ENCODE results near the gene ZAP70.
"Not testable (repeated sequence)": the region's sequence is repeated elsewhere in the genome, so short reads cannot be mapped to it uniquely, and the experiment has no call there.

Gene ZAP70

GRCh38 chr2:97713296-97714083 is at the start of gene ZAP70:
TSS of gene ZAP70 (plus strand) at chr2:97713576. CDS start at chr2:97724037, 10,461 bp downstream.
- FAIRE-seq, result no peak

GRCh38 chr2:97663626-97663961 is 49.8 kb upstream of the ZAP70 start:
- no peak for FAIRE-seq
- DNase-seq (ENCODE audit: low spot score), result no peak

More at GRCh38 chr2:97713296-97714083, at the start of gene ZAP70:
- no peak for DNase-seq (ENCODE audit: low spot score)

GRCh38 chr2:97663962-97664635 is 49.3 kb upstream of the ZAP70 start, which contains the start of gene ACTR1B:
TSS of gene ACTR1B (minus strand) at chr2:97664044. CDS start at chr2:97663890, 154 bp downstream.
- FAIRE-seq, result peak; percentile 90

GRCh38 chr2:97664636-97664970 is 48.8 kb upstream of the ZAP70 start:
- FAIRE-seq, result no peak
- DNase-seq (ENCODE audit: low spot score), result no peak

More at GRCh38 chr2:97663962-97664635, 49.3 kb upstream of the ZAP70 start, which contains the start of gene ACTR1B:
- DNase-seq (ENCODE audit: low spot score), result peak; percentile 99

GRCh38 chr2:97669448-97669847 is 43.9 kb upstream of the ZAP70 start, which contains the start of gene C2orf92:
TSS of gene C2orf92 (plus strand) at chr2:97669713. CDS start at chr2:97669789, 76 bp downstream.
- DNase-seq (ENCODE audit: low spot score) (no peak), FAIRE-seq (no peak)

- FAIRE-seq (no peak), DNase-seq (ENCODE audit: low spot score) (no peak)
Measured at GRCh38 chr2:97670471-97670870, 42.9 kb upstream of the ZAP70 start.

GRCh38 chr2:97671526-97671925 is 41.9 kb upstream of the ZAP70 start:
- DNase-seq (ENCODE audit: low spot score), result no peak
- FAIRE-seq, result no peak

GRCh38 chr2:97672606-97673140 is 40.7 kb upstream of the ZAP70 start:
- DNase-seq (ENCODE audit: low spot score); FAIRE-seq: not testable (repeated sequence)

GRCh38 chr2:97673182-97673914 is 40.0 kb upstream of the ZAP70 start:
- DNase-seq (ENCODE audit: low spot score), result no peak
- FAIRE-seq, result no peak

GRCh38 chr2:97673915-97674283 is 39.5 kb upstream of the ZAP70 start:
- FAIRE-seq (no peak), DNase-seq (ENCODE audit: low spot score) (no peak)

GRCh38 chr2:97675430-97676113 is 37.8 kb upstream of the ZAP70 start:
- FAIRE-seq (no peak), DNase-seq (ENCODE audit: low spot score) (no peak)

GRCh38 chr2:97676620-97677019 is 36.8 kb upstream of the ZAP70 start:
- DNase-seq (ENCODE audit: low spot score) (no peak), FAIRE-seq (no peak)

- FAIRE-seq, result no peak
- no peak for DNase-seq (ENCODE audit: low spot score)
Measured at GRCh38 chr2:97677480-97677879, 35.9 kb upstream of the ZAP70 start.

GRCh38 chr2:97678298-97678697 is 35.1 kb upstream of the ZAP70 start:
- no peak for FAIRE-seq
- DNase-seq (ENCODE audit: low spot score), result no peak

GRCh38 chr2:97687235-97687634 is 26.1 kb upstream of the ZAP70 start:
- not testable (repeated sequence) for DNase-seq (ENCODE audit: low spot score); FAIRE-seq

GRCh38 chr2:97688062-97688827 is 25.1 kb upstream of the ZAP70 start:
- DNase-seq (ENCODE audit: low spot score), result no peak
- peak; percentile 69 for FAIRE-seq

GRCh38 chr2:97691166-97691565 is 22.2 kb upstream of the ZAP70 start:
- DNase-seq (ENCODE audit: low spot score) (no peak), FAIRE-seq (no peak)

GRCh38 chr2:97693476-97693875 is 19.9 kb upstream of the ZAP70 start:
- peak; percentile 64 for DNase-seq (ENCODE audit: low spot score)
- FAIRE-seq, result no peak

GRCh38 chr2:97695744-97696143 is 17.6 kb upstream of the ZAP70 start:
- no peak for FAIRE-seq

More at GRCh38 chr2:97695744-97696143, 17.6 kb upstream of the ZAP70 start:
- peak; percentile 2 for DNase-seq (ENCODE audit: low spot score)
